CD4-positive, CD25-positive, alpha-beta regulatory T cell (primary cell): ENCODE measurements around the gene CYTH2. TPM values are rescaled to one million over a fixed set of nuclear protein-coding genes. Genes with fewer than 3 reads are reported as not detected.
A peak's percentile ranks its signal among the peaks of the same experiment; 100 is the strongest.

ENCODE experiments used
- ATAC-seq, 2 donors: fragments of 150-1000 bp; cut with Tn5 transposase; one replicate each; pipeline ENCODE4 v1.10.0; 2021; ENCODE audit warnings: low read depth in 2 of 2, moderate number of reproducible peaks in 2 of 2, moderate library complexity in 1 of 2
- DNase-seq, 3 donors: peaks; one replicate each; pipeline versions ENCODE4 v3.0.0 to v3.0.0-alpha.2; 2012 to 2022; ENCODE audit warnings: mixed read lengths in 1 of 3
- H3K27ac ChIP-seq: one replicate; pipeline ENCODE4 v1.7.0; 2013; ENCODE audit warnings: mild to moderate bottlenecking, low read length; ENCODE audit not compliant: insufficient read depth, poor library complexity, severe bottlenecking
- H3K27me3 ChIP-seq: one replicate; pipeline ENCODE4 v1.7.0; 2013; ENCODE audit warnings: low read length; ENCODE audit not compliant: control insufficient read depth, insufficient read depth
- H3K36me3 ChIP-seq: one replicate; pipeline ENCODE4 v1.7.0; 2013; ENCODE audit warnings: mild to moderate bottlenecking, low read length, moderate library complexity; ENCODE audit not compliant: control insufficient read depth, insufficient read depth
- H3K4me1 ChIP-seq: 2 replicates; pipeline ENCODE4 v1.7.0; 2013; ENCODE audit warnings: mild to moderate bottlenecking, low read length; ENCODE audit not compliant: insufficient read depth, control insufficient read depth, poor library complexity, severe bottlenecking
- H3K4me3 ChIP-seq: one replicate; pipeline ENCODE4 v1.7.0; 2013; ENCODE audit warnings: low read depth, mild to moderate bottlenecking, low read length, moderate library complexity
- H3K9me3 ChIP-seq, 2 experiments: 1 replicate in 1 of 2; 2 replicates in 1 of 2; pipeline ENCODE4 v1.7.0; 2013; ENCODE audit warnings: low read length in 2 of 2, mild to moderate bottlenecking in 1 of 2, moderate library complexity in 1 of 2; ENCODE audit not compliant: control insufficient read depth in 2 of 2
- H3K27ac Mint-ChIP-seq, 3 donors: one replicate each; pipeline ENCODE4 v1.8.0; 2020 to 2022; ENCODE audit warnings: mild to moderate bottlenecking in 3 of 3, mixed read lengths in 3 of 3, moderate library complexity in 2 of 3
- H3K27me3 Mint-ChIP-seq: one replicate; pipeline ENCODE4 v1.8.0; 2022; ENCODE audit warnings: mild to moderate bottlenecking, mixed read lengths
- H3K36me3 Mint-ChIP-seq: one replicate; pipeline ENCODE4 v1.8.0; 2020; ENCODE audit warnings: mixed read lengths
- H3K4me1 Mint-ChIP-seq, 4 donors: one replicate each; pipeline ENCODE4 v1.8.0; 2020 to 2022; ENCODE audit warnings: mixed read lengths in 4 of 4, mild to moderate bottlenecking in 1 of 4
- H3K4me3 Mint-ChIP-seq, 4 donors: one replicate each; pipeline ENCODE4 v1.8.0; 2020 to 2022; ENCODE audit warnings: mild to moderate bottlenecking in 4 of 4, mixed read lengths in 4 of 4, moderate library complexity in 3 of 4
- H3K9me3 Mint-ChIP-seq, 7 donors: one replicate each; pipeline ENCODE4 v1.8.0; 2020 to 2022; ENCODE audit warnings: mixed read lengths in 7 of 7, mild to moderate bottlenecking in 3 of 7, moderate library complexity in 2 of 7
- polyA plus RNA-seq, 4 donors: library from polyadenylated mRNA; unstranded; fragments of 300-500 nt; fragmentation: Illumina TruSeq; gene quantifications; one replicate each; pipeline ENCODE4 v1.2.3, GENCODE V29; 2021
- total RNA-seq: library from RNA; stranded (reverse); gene quantifications from one replicate; pipeline ENCODE4 v1.2.3, GENCODE V29; 2022

CYTH2 gene
- total and polyA plus RNA-seq, 5 donors from 2014 or later: 24.2 to 46.7 (median 31.1) TPM

- Histone ChIP-seq H3K4me1 (peaks cover 23% of the 10 kb centered on the region), H3K9me3 (no peaks in the 10 kb centered on the region), H3K36me3 (no peaks in the 10 kb centered on the region), H3K27me3 (peaks cover 17% of the 10 kb centered on the region), H3K27ac (no peak overlapping the region), H3K4me3 (no peak overlapping the region)
- DNase-seq (no peak), ATAC-seq (no peak)
- no peak overlapping the region for H3K27ac Mint-ChIP-seq
- peaks cover 0 to 49% (median 17%) of the 10 kb centered on the region in 4 donors for H3K4me1 Mint-ChIP-seq
- peaks cover 60% of the 10 kb centered on the region for H3K27me3 Mint-ChIP-seq
- peaks cover 0 to 2% (median 0%) of the 10 kb centered on the region in 7 donors for H3K9me3 Mint-ChIP-seq
- peaks cover 2% of the 10 kb centered on the region for H3K36me3 Mint-ChIP-seq
- H3K4me3 Mint-ChIP-seq: peak overlapping the region in 3 of 4 donors; percentile 47 to 73 (median 55)
Observed at GRCh38 chr19:48495396-48495795, 26.2 kb downstream of the CYTH2 start.

GRCh38 chr19:48496959-48497727 is 28.0 kb downstream of the CYTH2 start:
- DNase-seq: no peak
- Histone ChIP-seq H3K4me1 (peaks cover 17% of the 10 kb centered on the region), H3K9me3 (no peaks in the 10 kb centered on the region), H3K27ac (no peak overlapping the region), H3K4me3 (no peak overlapping the region), H3K27me3 (peaks cover 13% of the 10 kb centered on the region), H3K36me3 (no peaks in the 10 kb centered on the region)
- Mint-ChIP-seq H3K4me1 (peaks cover 0 to 46% (median 16%) of the 10 kb centered on the region in 4 donors), H3K4me3 (peak overlapping the region in 2 of 4 donors; percentile 58 to 77), H3K27ac (peak overlapping the region in 1 of 3 donors; percentile 84), H3K36me3 (peaks cover 3% of the 10 kb centered on the region), H3K27me3 (peaks cover 51% of the 10 kb centered on the region), H3K9me3 (peaks cover 0 to 2% (median 0%) of the 10 kb centered on the region in 7 donors)
- ATAC-seq: no peak

DNA sequence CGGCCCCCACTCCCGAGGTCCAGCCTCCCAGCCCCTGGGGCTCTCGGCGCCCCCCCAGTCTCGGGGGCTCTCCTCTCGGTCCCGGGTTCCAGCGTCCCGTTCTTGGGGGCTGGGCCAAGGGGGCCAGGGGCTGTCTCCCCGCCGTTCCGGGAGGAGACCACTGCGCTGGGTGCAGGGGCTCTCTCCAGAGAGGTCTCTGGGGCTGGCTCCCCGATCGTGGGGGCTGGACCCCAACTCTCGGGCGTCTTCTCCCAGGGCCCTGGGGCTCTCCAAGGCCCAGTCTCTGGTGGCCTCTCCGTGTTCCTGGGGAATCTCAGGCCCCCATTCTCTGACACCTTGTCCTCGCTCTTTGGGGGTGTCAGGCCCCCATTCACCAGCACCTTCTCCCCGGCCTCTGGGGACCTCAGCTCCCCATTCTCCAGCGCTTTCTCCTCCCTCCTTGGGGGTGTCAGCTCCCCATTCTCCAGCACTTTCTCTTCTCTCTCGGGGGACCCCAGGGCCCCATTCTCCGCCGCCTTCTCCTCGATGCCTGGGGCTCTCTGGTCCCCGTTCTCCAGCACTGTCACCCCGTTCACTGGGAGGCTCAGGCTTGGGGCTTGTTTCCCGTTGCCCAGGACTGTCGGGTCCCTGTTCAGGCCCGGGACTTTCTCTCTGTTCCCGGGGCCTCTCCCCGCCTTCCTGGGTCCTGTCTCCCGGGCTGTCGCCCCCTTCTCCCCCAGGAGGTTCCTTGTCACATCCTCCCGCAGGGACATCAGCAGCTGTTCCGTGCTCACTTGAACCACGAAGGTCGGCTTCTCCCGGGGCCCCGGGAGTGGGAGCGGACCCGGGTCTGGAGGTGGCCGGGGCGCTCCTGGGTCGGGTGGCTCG is 28.8 kb downstream of the CYTH2 start:
- no peak overlapping the region for H3K27ac ChIP-seq
- Mint-ChIP-seq H3K9me3 (peaks cover 0 to 2% (median 0%) of the 10 kb centered on the region in 7 donors), H3K36me3 (peaks cover 3% of the 10 kb centered on the region), H3K27me3 (peaks cover 43% of the 10 kb centered on the region), H3K27ac (no peak overlapping the region), H3K4me3 (peak overlapping the region in 2 of 4 donors; percentile 5 to 9), H3K4me1 (peaks cover 0 to 42% (median 11%) of the 10 kb centered on the region in 4 donors)
- H3K4me1 ChIP-seq: peaks cover 15% of the 10 kb centered on the region
- ATAC-seq (no peak), DNase-seq (no peak)
- no peaks in the 10 kb centered on the region for H3K36me3 ChIP-seq
- no peaks in the 10 kb centered on the region for H3K9me3 ChIP-seq
- no peak overlapping the region for H3K4me3 ChIP-seq
- H3K27me3 ChIP-seq: peaks cover 11% of the 10 kb centered on the region

- Mint-ChIP-seq H3K4me3 (no peak overlapping the region), H3K27me3 (peaks cover 38% of the 10 kb centered on the region), H3K36me3 (peaks cover 3% of the 10 kb centered on the region), H3K27ac (no peak overlapping the region), H3K4me1 (peaks cover 0 to 45% (median 9%) of the 10 kb centered on the region in 4 donors), H3K9me3 (peaks cover 0 to 2% (median 0%) of the 10 kb centered on the region in 7 donors)
- Histone ChIP-seq H3K4me1 (peaks cover 10% of the 10 kb centered on the region), H3K27me3 (peaks cover 11% of the 10 kb centered on the region), H3K9me3 (no peaks in the 10 kb centered on the region), H3K36me3 (no peaks in the 10 kb centered on the region), H3K4me3 (no peak overlapping the region), H3K27ac (no peak overlapping the region)
- ATAC-seq (no peak), DNase-seq (no peak)
Observed at GRCh38 chr19:48498595-48499311, 29.6 kb downstream of the CYTH2 start.

- H3K4me1 ChIP-seq: peaks cover 10% of the 10 kb centered on the region
- peaks cover 33% of the 10 kb centered on the region for H3K27me3 Mint-ChIP-seq
- no peak overlapping the region for H3K4me3 ChIP-seq
- no peaks in the 10 kb centered on the region for H3K9me3 ChIP-seq
- H3K36me3 ChIP-seq: no peaks in the 10 kb centered on the region
- H3K27ac Mint-ChIP-seq: no peak overlapping the region
- peaks cover 0 to 2% (median 0%) of the 10 kb centered on the region in 7 donors for H3K9me3 Mint-ChIP-seq
- no peak for DNase-seq
- peak overlapping the region in 1 of 4 donors; percentile 16 for H3K4me3 Mint-ChIP-seq
- H3K36me3 Mint-ChIP-seq: peaks cover 3% of the 10 kb centered on the region
- H3K27ac ChIP-seq: no peak overlapping the region
- peaks cover 6% of the 10 kb centered on the region for H3K27me3 ChIP-seq
- no peak for ATAC-seq
- peaks cover 0 to 41% (median 7%) of the 10 kb centered on the region in 4 donors for H3K4me1 Mint-ChIP-seq
Observed at GRCh38 chr19:48499316-48500090, 30.3 kb downstream of the CYTH2 start.

DNA sequence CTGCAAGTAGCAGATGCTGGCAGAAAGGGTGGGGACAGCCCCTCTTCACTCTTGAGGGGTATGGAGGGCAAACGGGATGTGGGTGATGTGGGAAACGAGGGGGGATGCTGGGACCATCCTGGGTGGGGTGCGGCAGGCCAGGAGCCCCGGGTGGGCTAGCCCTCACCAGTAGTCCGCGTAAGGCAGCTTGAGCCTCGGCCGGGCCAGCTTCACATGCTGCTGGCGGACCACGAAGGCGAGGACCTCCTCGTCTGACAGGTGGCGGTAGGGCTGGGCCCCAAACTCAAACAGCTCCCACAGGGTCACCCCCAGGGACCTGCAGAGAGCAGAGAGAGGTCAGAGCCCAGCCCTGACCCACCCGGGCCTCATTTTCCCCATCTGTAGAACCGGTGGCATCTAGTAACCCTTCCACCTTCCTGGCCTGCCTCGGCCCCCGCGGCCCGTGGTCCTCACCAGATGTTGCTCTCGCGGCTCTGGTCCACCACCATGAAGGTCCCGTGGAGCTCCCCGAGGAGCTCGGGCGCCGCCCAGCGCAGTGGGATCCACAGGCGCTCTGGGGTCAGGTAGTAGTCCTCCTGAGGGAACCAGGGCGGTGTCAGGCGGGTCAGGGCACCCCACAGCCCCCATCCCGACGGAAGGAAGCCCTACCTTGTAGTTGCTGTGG is 31.8 kb downstream of the CYTH2 start:
- Mint-ChIP-seq H3K4me3 (peak overlapping the region in 2 of 4 donors; percentile 67 to 81), H3K9me3 (peaks cover 0 to 2% (median 0%) of the 10 kb centered on the region in 7 donors), H3K27me3 (peaks cover 18% of the 10 kb centered on the region), H3K36me3 (peaks cover 3% of the 10 kb centered on the region), H3K4me1 (peaks cover 0 to 34% (median 3%) of the 10 kb centered on the region in 4 donors), H3K27ac (no peak overlapping the region)
- DNase-seq (no peak), ATAC-seq (no peak)
- H3K36me3 ChIP-seq: no peaks in the 10 kb centered on the region
- H3K9me3 ChIP-seq: no peaks in the 10 kb centered on the region
- H3K4me1 ChIP-seq: peaks cover 10% of the 10 kb centered on the region
- H3K4me3 ChIP-seq: no peak overlapping the region
- no peak overlapping the region for H3K27ac ChIP-seq
- peaks cover 4% of the 10 kb centered on the region for H3K27me3 ChIP-seq
